Fibroblast of lung (primary cell): ENCODE measurements around the gene LEPROT.

ENCODE experiments used
- CTCF ChIP-seq, 2 donors: IDR thresholded peaks in 1 of 2; conservative IDR thresholded peaks in 1 of 2; 1 replicate in 1 of 2; 2 replicates in 1 of 2; pipeline ENCODE4 v1.5.1; 2011 to 2012; ENCODE audit warnings: low read length in 2 of 2, control low read depth in 1 of 2, inconsistent platforms in 1 of 2, low read depth in 1 of 2, mild to moderate bottlenecking in 1 of 2
- EZH2 ChIP-seq: IDR thresholded peaks from 2 replicates; pipeline ENCODE4 v1.5.1; 2012; ENCODE audit warnings: low read length, control low read depth, mild to moderate bottlenecking; ENCODE audit errors: missing control alignments

- TF ChIP-seq CTCF (conservative IDR thresholded peaks at IDR 0.05 in 1 of 2, IDR thresholded peaks at IDR 0.05 in 1 of 2; ENCODE audit: low read depth in 1 of 2, low read length in 2 of 2), result no peak
- TF ChIP-seq EZH2, result no peak
Measured at GRCh38 chr1:65471861-65472332, 51.4 kb downstream of the LEPROT start.
